ENCODE data around the gene MCRS1. TPM values are rescaled to one million over a fixed set of nuclear protein-coding genes. Genes with fewer than 3 reads are reported as not detected.

MCRS1 gene
- total RNA-seq, 1 experiment from 2014 or later: 103 TPM

- H2BK5ac ChIP-seq (ENCODE audit: insufficient read length, low read length): no peak overlapping the region
- no peak overlapping the region for H3K4ac ChIP-seq (ENCODE audit: low read depth, low read length)
- no peaks in the 10 kb centered on the region for H3K23me2 ChIP-seq (ENCODE audit: insufficient read length, low read depth, low read length, poor library complexity, severe bottlenecking)
- no peak overlapping the region for H4K8ac ChIP-seq (replicated peaks; ENCODE audit: insufficient read length, low read depth, low read length)
- H3K9ac ChIP-seq (ENCODE audit: extremely low read depth, insufficient read length, low read length): no peak overlapping the region
- no peaks in the 10 kb centered on the region for H3K9me3 ChIP-seq (ENCODE audit: control insufficient read depth, low read depth, low read length)
- no peak overlapping the region for H3K23ac ChIP-seq (ENCODE audit: insufficient read length, low read depth, low read length)
- Mint-ChIP-seq H3K4me3 (no peak overlapping the region), H3K9me3 (no peaks in the 10 kb centered on the region), H3K27me3 (ENCODE audit: low read depth) (peaks cover 2% of the 10 kb centered on the region; the same call in 1 of the 2 replicates), H3K36me3 (ENCODE audit: insufficient read depth in 1 of 3, low read depth in 3 of 3) (peaks cover 4 to 10% (median 6%) of the 10 kb centered on the region in 3 experiments; a peak in 5 of 7 replicates), H3K4me1 (peaks cover 12 to 13% of the 10 kb centered on the region in 2 experiments), H3K27ac (no peak overlapping the region)
- WGBS (ENCODE audit: extremely low coverage, insufficient read length, low lambda C conversion rate): no CpG with 5 or more reads among the region's 1 CpG
- no peak overlapping the region for H3K14ac ChIP-seq (ENCODE audit: insufficient read depth, low read length)
- H2BK20ac ChIP-seq (ENCODE audit: low read depth, low read length, poor library complexity, severe bottlenecking): no peak overlapping the region
- DNase-seq: no peak
- H3K4me2 ChIP-seq (ENCODE audit: insufficient read depth, insufficient read length, low read length): no peak overlapping the region
- no peak overlapping the region for H3K18ac ChIP-seq (ENCODE audit: insufficient read length, low read depth, low read length)
- no peaks in the 10 kb centered on the region for H3K4me1 ChIP-seq (ENCODE audit: insufficient read depth, low read length)
- H3K27ac ChIP-seq (ENCODE audit: insufficient read length, low read depth, low read length): no peak overlapping the region
- H4K5ac ChIP-seq (ENCODE audit: insufficient read length, low read depth, low read length): no peak overlapping the region
- H4K20me1 ChIP-seq (ENCODE audit: control insufficient read depth, insufficient read depth, insufficient read length): no peaks in the 10 kb centered on the region
- no peaks in the 10 kb centered on the region for H3K79me1 ChIP-seq (ENCODE audit: insufficient read depth, low read depth, low read length, poor library complexity, severe bottlenecking)
- H2AFZ ChIP-seq (ENCODE audit: low read length): no peak overlapping the region
- no peak overlapping the region for H2BK12ac ChIP-seq (ENCODE audit: insufficient read length, low read depth, low read length)
- no peak overlapping the region for H2BK120ac ChIP-seq (ENCODE audit: low read depth, low read length, poor library complexity, severe bottlenecking)
- H2AK5ac ChIP-seq (ENCODE audit: insufficient read length, low read length): no peak overlapping the region
- no peaks in the 10 kb centered on the region for H3K79me2 ChIP-seq (ENCODE audit: insufficient read depth, low read length)
- H3K56ac ChIP-seq (ENCODE audit: insufficient read length, low read depth, low read length): no peak overlapping the region
- no peak overlapping the region for H3T11ph ChIP-seq (ENCODE audit: low read length)
- H4K91ac ChIP-seq (ENCODE audit: insufficient read length, low read depth, low read length): no peak overlapping the region
- H2BK15ac ChIP-seq (ENCODE audit: low read depth, low read length): no peak overlapping the region
- no peaks in the 10 kb centered on the region for H3K27me3 ChIP-seq (ENCODE audit: insufficient read depth, low read length)
- TF ChIP-seq, protein P1, sequence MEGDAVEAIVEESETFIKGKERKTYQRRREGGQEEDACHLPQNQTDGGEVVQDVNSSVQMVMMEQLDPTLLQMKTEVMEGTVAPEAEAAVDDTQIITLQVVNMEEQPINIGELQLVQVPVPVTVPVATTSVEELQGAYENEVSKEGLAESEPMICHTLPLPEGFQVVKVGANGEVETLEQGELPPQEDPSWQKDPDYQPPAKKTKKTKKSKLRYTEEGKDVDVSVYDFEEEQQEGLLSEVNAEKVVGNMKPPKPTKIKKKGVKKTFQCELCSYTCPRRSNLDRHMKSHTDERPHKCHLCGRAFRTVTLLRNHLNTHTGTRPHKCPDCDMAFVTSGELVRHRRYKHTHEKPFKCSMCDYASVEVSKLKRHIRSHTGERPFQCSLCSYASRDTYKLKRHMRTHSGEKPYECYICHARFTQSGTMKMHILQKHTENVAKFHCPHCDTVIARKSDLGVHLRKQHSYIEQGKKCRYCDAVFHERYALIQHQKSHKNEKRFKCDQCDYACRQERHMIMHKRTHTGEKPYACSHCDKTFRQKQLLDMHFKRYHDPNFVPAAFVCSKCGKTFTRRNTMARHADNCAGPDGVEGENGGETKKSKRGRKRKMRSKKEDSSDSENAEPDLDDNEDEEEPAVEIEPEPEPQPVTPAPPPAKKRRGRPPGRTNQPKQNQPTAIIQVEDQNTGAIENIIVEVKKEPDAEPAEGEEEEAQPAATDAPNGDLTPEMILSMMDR (conservative IDR thresholded peaks at IDR 0.05): no peak
Observed at GRCh38 chr12:49582201-49582600, 14.3 kb upstream of the MCRS1 start.

Measured in H9 (cell line).